DND-41 (cell line): ENCODE results near the gene CSNK1G2.

Source experiments
- ATAC-seq: fragments of 200-7000 bp; cut with Tn5 transposase; 3 replicates; pipeline ENCODE4 v1.9.1; 2021; ENCODE audit warnings: low read depth; ENCODE audit not compliant: insufficient read depth
- DNase-seq: peaks from one replicate; pipeline ENCODE4 v3.0.0-alpha.2; 2020
- H2AFZ ChIP-seq: 2 replicates; pipeline ENCODE4 v1.6.0; 2012; ENCODE audit warnings: low read depth, low read length
- H3K27ac ChIP-seq: 2 replicates; pipeline ENCODE4 v1.5.1; 2012; ENCODE audit warnings: low read length, inconsistent platforms
- H3K27me3 ChIP-seq: fragments of 200-600 bp; sonication (generic); 2 replicates; pipeline ENCODE4 v1.6.0; 2012; ENCODE audit warnings: low read length, mild to moderate bottlenecking, inconsistent platforms; ENCODE audit not compliant: insufficient read depth, poor library complexity
- H3K36me3 ChIP-seq: 2 replicates; pipeline ENCODE4 v1.5.1; 2012; ENCODE audit warnings: low read length, inconsistent platforms; ENCODE audit not compliant: insufficient read depth
- H3K4me1 ChIP-seq: 2 replicates; pipeline ENCODE4 v1.5.1; 2012; ENCODE audit warnings: mild to moderate bottlenecking, low read length; ENCODE audit not compliant: insufficient read depth
- H3K4me2 ChIP-seq: 2 replicates; pipeline ENCODE4 v1.6.0; 2012; ENCODE audit warnings: mild to moderate bottlenecking, moderate library complexity, low read length, inconsistent platforms; ENCODE audit not compliant: insufficient read depth
- H3K4me3 ChIP-seq, 2 experiments: fragments of 200-600 bp in 1 of 2; shearing (Covaris generic) in 1 of 2; 2 replicates each; pipeline ENCODE4 v1.5.1; 2012 to 2016; ENCODE audit warnings: inconsistent platforms in 2 of 2, low read length in 2 of 2, mild to moderate bottlenecking in 2 of 2, low read depth in 1 of 2, moderate library complexity in 1 of 2
- H3K79me2 ChIP-seq: 2 replicates; pipeline ENCODE4 v1.6.0; 2012; ENCODE audit warnings: low read length, inconsistent platforms; ENCODE audit not compliant: insufficient read depth
- H3K9ac ChIP-seq: 2 replicates; pipeline ENCODE4 v1.6.0; 2012; ENCODE audit warnings: low read depth, mild to moderate bottlenecking, inconsistent platforms, low read length, moderate library complexity
- H3K9me3 ChIP-seq: 2 replicates; pipeline ENCODE4 v1.5.1; 2012; ENCODE audit warnings: low read length, moderate library complexity, mild to moderate bottlenecking, inconsistent platforms; ENCODE audit not compliant: insufficient read depth, severe bottlenecking
- H4K20me1 ChIP-seq: 2 replicates; pipeline ENCODE4 v1.6.0; 2012; ENCODE audit warnings: low read length; ENCODE audit not compliant: insufficient read depth
- CTCF ChIP-seq: IDR thresholded peaks from 2 replicates; pipeline ENCODE4 v1.5.1; 2012; ENCODE audit warnings: borderline replicate concordance, low read length, moderate library complexity, mild to moderate bottlenecking; ENCODE audit not compliant: poor library complexity, severe bottlenecking; ENCODE audit errors: extremely low read depth
- EZH2 ChIP-seq: IDR thresholded peaks from 3 replicates; pipeline ENCODE4 v1.6.1; 2012; ENCODE audit warnings: borderline replicate concordance, low read depth, mild to moderate bottlenecking, moderate library complexity, low read length, inconsistent platforms; ENCODE audit not compliant: severe bottlenecking

Gene CSNK1G2

GRCh38 chr19:1935484-1936208 is 5.3 kb upstream of the CSNK1G2 start:
- DNase-seq (peak; percentile 39), ATAC-seq (no peak)
- Histone ChIP-seq H3K79me2 (peaks cover 4% of the 10 kb centered on the region; the same call in 1 of the 2 replicates), H4K20me1 (no peaks in the 10 kb centered on the region), H3K36me3 (no peaks in the 10 kb centered on the region), H3K4me1 (peaks cover 11% of the 10 kb centered on the region), H2AFZ (no peak overlapping the region), H3K9ac (no peak overlapping the region), H3K4me3 (no peak overlapping the region), H3K9me3 (no peaks in the 10 kb centered on the region), H3K4me2 (no peak overlapping the region), H3K27me3 (no peaks in the 10 kb centered on the region), H3K27ac (no peak overlapping the region)
- TF ChIP-seq CTCF: no peak
- no peak for TF ChIP-seq EZH2

- DNase-seq: no peak
- no peaks in the 10 kb centered on the region for H4K20me1 ChIP-seq
- no peak overlapping the region for H3K4me3 ChIP-seq
- TF ChIP-seq EZH2 (no peak), CTCF (no peak)
- H3K4me2 ChIP-seq: no peak overlapping the region
- no peaks in the 10 kb centered on the region for H3K36me3 ChIP-seq
- peaks cover 11% of the 10 kb centered on the region for H3K4me1 ChIP-seq
- H3K27me3 ChIP-seq: no peaks in the 10 kb centered on the region
- no peaks in the 10 kb centered on the region for H3K9me3 ChIP-seq
- no peak overlapping the region for H3K9ac ChIP-seq
- H2AFZ ChIP-seq: no peak overlapping the region
- H3K79me2 ChIP-seq: peaks cover 6% of the 10 kb centered on the region
- no peak for ATAC-seq
- H3K27ac ChIP-seq: no peak overlapping the region
Observed at GRCh38 chr19:1936430-1936829, 4.5 kb upstream of the CSNK1G2 start.

- ATAC-seq (no peak), DNase-seq (no peak)
- Histone ChIP-seq H2AFZ (no peak overlapping the region), H3K36me3 (no peaks in the 10 kb centered on the region), H3K4me1 (peaks cover 12% of the 10 kb centered on the region), H3K27ac (no peak overlapping the region), H3K79me2 (peaks cover 13% of the 10 kb centered on the region), H3K27me3 (no peaks in the 10 kb centered on the region), H4K20me1 (peaks cover 6% of the 10 kb centered on the region), H3K4me2 (no peak overlapping the region), H3K9ac (no peak overlapping the region), H3K4me3 (no peak overlapping the region), H3K9me3 (no peaks in the 10 kb centered on the region)
- TF ChIP-seq CTCF (no peak), EZH2 (no peak)
Observed at GRCh38 chr19:1936916-1937610, 3.9 kb upstream of the CSNK1G2 start.
